Activated CD8-positive, alpha-beta memory T cell treated with anti-CD3 and anti-CD28 coated beads for 1 hour (primary cell): ENCODE data around the gene BASP1.
"Not testable (repeated sequence)": the region's sequence is repeated elsewhere in the genome, so short reads cannot be mapped to it uniquely, and the experiment has no call there.

Experiments
- DNase-seq, 2 donors: peaks; one replicate each; pipeline ENCODE4 v3.0.0-alpha.2; 2020; ENCODE audit warnings: low read depth in 1 of 2; ENCODE audit errors: extremely low read depth in 1 of 2

The BASP1 gene

DNA sequence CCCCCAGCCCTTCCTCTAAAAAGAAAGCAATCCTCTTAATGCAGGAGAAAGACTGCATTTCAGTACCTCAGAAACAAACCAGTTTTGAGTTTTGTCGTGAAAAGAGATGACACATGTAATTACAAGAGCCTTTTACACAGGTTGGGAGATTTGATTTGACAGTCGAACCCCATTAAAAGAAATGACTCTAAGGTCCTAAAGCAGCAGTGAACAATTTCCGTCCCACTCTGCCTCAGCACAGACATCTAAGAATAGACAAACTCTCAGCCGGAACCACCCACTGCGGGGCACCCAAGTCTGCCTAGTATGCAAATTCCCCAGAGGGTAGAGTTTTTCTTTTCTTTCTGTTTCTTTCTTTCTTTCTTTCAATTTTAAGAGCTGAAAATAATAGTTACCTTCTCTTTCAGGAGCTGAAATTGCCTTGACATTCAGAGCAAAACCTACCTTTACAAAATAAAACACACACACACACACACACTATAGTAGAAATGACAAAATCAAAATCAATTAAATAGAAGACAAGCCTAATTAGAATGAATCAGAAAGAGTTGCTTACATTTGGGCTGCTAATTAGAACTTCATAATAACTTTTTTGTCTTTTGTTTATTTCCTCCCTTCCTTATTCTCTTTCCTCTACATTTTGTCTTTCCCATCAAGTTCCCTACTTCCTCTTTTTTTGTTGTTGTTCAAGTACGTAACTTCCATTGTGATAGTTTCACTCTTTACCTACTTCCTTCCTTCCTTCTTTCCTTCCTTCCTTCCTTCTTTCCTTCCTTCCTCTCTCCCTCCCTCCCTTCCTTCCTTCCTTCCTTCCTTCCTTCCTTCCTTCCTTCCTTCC lies 65.1 kb downstream of the BASP1 start:
- DNase-seq: no peak

- no peak for DNase-seq
Measured at GRCh38 chr5:17283121-17283415, 65.6 kb downstream of the BASP1 start.

DNA sequence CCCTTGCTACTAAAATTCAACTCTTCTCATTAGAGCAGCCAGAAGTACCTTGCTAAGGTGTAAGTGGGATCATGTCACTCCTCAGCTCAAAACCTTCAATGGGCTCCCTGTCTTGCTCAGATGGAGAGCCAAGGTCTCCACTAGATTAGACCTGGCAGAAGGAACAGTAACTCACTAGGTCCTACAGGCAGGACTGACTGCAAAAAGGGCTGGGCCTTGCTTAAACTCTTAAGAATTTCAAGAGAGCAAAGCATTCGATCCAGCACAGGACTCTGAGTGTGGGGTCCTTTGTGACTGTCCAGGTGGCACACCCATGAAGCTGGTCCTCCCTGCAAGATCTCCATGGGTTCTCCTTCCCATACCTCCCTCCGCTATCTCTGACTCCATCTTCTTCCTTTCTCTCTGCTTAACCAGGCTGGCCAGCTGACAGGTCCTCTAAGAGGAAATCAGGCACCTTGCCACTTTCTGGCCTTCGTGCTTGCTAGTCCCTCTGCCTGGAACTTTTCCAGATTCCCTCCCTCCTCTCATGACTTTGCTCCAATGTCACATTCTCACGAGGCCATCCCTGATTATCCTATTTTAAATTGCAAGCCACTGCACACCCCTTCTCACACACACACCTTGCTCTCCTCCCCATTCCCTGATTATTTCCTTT lies 70.2 kb downstream of the BASP1 start:
- no peak for DNase-seq

- DNase-seq: no peak
Measured at GRCh38 chr5:17288570-17288969, 71.1 kb downstream of the BASP1 start.

GRCh38 chr5:17289681-17290539 lies 72.5 kb downstream of the BASP1 start:
- no peak for DNase-seq

DNA sequence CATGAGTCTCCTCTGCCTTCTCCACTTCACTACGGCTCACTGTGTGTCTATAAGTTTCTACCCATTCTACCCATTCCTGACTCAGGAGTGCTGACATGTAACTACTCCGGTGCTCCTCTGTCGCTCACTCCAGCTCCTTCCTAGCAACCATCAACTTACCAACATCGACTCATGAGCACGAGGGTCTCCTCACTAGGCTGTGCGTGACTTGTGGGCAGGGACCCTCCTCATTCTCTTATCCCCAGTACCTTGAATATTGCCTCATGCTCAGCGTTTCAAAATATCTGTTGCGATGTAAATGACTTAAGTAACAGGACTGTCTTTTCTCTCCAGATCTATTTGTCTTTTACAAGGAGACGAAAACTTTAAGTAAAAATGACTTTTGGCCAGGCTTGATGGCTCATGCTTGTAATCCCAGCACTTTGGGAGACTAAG lies 73.1 kb downstream of the BASP1 start:
- no peak for DNase-seq

DNA sequence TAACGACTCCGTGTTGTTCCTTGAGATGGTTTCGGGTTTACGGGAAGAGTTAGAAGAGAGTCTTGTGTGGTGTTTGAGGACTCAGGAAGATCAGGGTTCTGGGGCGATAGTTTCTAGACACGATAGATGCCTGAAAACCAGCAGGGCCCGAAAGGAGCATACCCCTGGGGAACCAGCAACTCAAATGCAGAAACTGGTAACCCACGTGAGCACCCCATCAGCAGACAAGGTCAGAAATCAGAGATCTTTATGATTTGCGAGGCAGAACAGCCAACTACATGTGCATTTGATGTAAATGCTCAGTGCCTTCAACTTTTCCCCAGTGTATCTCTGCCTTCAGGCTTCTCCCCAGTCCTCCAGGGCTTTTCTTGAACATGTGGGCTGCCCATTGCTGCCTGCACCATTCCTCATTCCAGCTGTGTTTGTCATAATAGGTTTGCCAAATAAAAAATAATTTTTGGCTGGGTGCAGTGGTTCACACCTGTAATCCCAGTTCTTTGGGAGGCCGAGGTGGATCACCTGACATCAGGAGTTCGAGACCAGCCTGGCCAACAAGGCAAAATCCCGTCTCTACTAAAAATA lies 75.1 kb downstream of the BASP1 start:
- DNase-seq: no peak

DNA sequence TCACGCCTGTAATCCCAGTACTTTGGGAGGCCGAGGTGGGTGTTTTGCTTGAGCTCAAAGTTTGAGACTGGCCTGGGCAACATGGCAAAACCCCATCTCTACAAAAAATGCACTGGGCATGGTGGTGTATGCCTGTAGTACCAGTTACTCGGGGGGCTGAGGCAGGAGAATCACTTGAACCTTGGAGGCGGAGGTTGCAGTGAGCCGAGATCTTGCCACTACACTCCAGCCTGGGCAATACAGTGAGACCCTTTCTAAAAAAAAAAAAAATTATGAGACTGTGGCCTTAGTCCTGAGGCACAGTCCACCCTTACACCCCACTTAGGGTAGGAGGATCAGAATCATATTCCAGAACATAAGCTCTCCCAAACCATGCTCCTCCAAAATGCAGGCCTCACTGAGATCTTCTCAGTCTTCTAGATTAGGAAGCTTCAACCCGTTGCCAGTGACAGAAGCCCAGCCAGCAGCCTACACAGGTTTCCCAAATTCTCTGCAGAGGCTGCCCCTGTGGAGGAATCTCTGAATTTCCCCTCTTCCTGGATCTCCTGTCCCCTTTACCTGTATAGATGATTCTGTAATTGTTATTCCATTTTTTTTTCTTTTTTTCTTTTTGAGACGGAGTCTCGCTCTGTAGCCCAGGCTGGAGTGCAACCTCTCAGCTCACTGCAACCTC lies 77.3 kb downstream of the BASP1 start:
- DNase-seq: no peak

DNA sequence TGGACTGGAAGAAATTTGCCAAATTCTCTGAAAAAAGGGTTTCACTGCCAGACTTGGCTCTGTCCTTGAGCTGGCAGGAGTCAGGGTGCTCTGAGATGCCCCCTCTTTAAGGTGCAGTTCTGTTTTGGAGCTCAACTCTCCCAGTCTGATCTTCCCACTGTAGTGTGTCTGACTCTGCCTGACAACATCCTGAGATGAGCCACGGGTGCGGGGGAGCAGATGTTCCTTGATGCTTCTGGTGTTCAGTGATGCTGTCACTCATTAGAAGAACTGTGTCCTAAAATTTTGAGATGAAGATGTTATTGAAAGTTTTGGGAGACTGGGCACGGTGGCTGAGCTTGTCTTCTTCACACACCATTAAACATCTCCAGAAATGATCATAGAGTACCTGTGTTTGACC lies 78.2 kb downstream of the BASP1 start:
- no peak for DNase-seq

- no peak for DNase-seq
Measured at GRCh38 chr5:17302106-17302505, 84.7 kb downstream of the BASP1 start.

GRCh38 chr5:17302604-17303003 lies 85.2 kb downstream of the BASP1 start:
- DNase-seq: no peak

GRCh38 chr5:17304282-17304681 lies 86.9 kb downstream of the BASP1 start:
- DNase-seq: no peak

GRCh38 chr5:17305017-17305416 lies 87.6 kb downstream of the BASP1 start:
- no peak for DNase-seq

DNA sequence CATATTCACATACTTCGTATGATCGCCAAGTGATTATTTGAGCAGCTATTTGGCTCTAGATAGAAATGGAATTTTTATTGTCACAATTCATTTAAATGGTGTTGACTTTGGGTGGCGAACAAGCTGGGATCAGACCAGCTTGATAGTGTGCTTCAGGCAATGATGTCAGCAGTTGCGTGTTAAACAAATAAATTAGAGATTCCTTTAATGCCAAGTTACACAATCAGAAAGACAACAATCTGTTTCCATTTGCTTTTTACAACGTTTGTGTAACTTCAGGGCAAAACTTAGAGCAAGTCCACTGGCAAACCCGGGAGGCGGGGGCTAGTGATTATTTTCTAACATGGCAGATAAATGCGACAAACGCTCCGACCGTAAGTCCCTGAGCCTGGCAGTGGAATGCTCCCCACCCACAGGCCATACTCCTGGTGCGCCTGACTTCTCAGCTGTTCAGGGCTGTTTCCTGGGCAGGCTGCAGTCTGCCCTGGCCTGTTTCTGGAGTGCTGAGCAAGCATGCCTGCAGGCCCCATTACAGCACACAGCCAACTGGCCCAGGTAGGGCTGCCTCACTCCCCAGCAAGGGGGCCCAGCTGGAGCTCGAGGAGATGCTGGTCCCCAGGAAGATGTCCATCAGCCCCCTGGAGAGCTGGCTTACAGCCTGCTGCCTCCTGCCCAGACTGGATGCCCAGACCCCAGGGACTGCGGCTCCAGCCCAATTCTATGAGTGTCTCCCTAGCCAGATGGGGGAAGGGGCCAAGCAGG lies 88.7 kb downstream of the BASP1 start:
- DNase-seq: no peak

GRCh38 chr5:17306726-17307091 lies 89.3 kb downstream of the BASP1 start:
- DNase-seq: no peak

- not testable (repeated sequence) for DNase-seq
Measured at GRCh38 chr5:17307440-17307839, 90.0 kb downstream of the BASP1 start.

GRCh38 chr5:17308326-17309065 lies 91.1 kb downstream of the BASP1 start:
- DNase-seq: no peak

DNA sequence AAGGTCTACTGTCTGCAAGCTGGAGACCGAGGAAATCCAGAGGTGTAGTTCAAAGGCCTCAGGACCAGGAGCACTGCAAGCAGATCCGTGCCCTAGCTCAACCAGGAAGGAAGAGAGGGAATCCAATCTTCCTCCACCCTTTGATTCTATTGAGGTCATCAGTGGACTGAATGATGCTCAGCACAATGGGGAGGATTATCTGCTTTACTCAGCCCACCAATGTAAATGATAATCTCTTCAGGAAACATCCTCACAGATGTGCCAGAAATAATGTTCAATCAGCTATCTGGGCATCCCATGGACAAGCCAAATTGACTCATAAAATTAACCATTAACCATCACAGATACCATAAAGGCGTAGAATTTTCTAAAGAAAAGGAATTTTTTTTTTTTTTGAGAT lies 92.0 kb downstream of the BASP1 start:
- DNase-seq: no peak

DNA sequence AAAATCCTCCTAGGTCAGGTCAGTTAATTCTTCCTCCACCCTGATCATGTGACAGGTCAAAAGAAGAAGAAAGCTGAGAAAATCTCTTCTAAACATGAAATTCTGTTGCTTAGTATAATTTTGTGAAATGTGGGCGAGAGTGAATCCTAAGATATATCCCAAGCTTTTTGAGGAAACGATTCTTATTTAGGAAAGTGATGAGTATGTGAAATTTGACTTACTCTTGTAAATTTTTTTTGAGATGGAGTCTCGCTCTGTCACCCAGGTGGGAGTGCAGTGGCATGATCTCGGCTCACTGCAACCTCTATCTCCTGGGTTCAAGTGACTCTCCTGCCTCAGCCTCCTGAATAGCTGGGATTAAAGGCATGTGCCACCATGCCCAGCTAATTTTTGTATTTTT lies 93.1 kb downstream of the BASP1 start:
- not testable (repeated sequence) for DNase-seq
